Activated naive CD8-positive, alpha-beta T cell (primary cell): ENCODE results near the gene STAT5A.
A peak's percentile ranks its signal among the peaks of the same experiment; 100 is the strongest.
"Not testable (repeated sequence)": the region's sequence is repeated elsewhere in the genome, so short reads cannot be mapped to it uniquely, and the experiment has no call there.

Experiments used
- H3K27ac Mint-ChIP-seq: one replicate; pipeline ENCODE4 v1.8.0; 2021; ENCODE audit warnings: mixed read lengths
- H3K27me3 Mint-ChIP-seq: one replicate; pipeline ENCODE4 v1.8.0; 2021; ENCODE audit warnings: mixed read lengths
- H3K36me3 Mint-ChIP-seq: one replicate; pipeline ENCODE4 v1.8.0; 2021; ENCODE audit warnings: mixed read lengths
- H3K4me1 Mint-ChIP-seq: one replicate; pipeline ENCODE4 v1.8.0; 2021; ENCODE audit warnings: low read depth, mixed read lengths
- H3K4me3 Mint-ChIP-seq: one replicate; pipeline ENCODE4 v1.8.0; 2021; ENCODE audit warnings: mild to moderate bottlenecking, mixed read lengths
- H3K9me3 Mint-ChIP-seq: one replicate; pipeline ENCODE4 v1.8.0; 2021; ENCODE audit warnings: low read depth, mixed read lengths

The STAT5A gene

GRCh38 chr17:42304187-42305030, 16.1 kb downstream of the STAT5A start:
- H3K27me3 Mint-ChIP-seq: no peaks in the 10 kb centered on the region
- peak overlapping the region; percentile 34 for H3K27ac Mint-ChIP-seq
- peaks cover 27% of the 10 kb centered on the region for H3K4me1 Mint-ChIP-seq
- H3K4me3 Mint-ChIP-seq: no peak overlapping the region
- H3K36me3 Mint-ChIP-seq: peaks cover 11% of the 10 kb centered on the region
- no peaks in the 10 kb centered on the region for H3K9me3 Mint-ChIP-seq

- Mint-ChIP-seq H3K36me3 (peaks cover 11% of the 10 kb centered on the region), H3K4me1 (peaks cover 32% of the 10 kb centered on the region)
- H3K4me3 Mint-ChIP-seq, H3K9me3 Mint-ChIP-seq, H3K27me3 Mint-ChIP-seq, H3K27ac Mint-ChIP-seq: not testable (repeated sequence)
Measured at GRCh38 chr17:42305031-42305330, 16.7 kb downstream of the STAT5A start.

GRCh38 chr17:42305543-42306384, 17.5 kb downstream of the STAT5A start:
- Mint-ChIP-seq H3K27me3 (no peaks in the 10 kb centered on the region), H3K9me3 (no peaks in the 10 kb centered on the region), H3K36me3 (peaks cover 14% of the 10 kb centered on the region), H3K4me1 (peaks cover 40% of the 10 kb centered on the region), H3K27ac (peak overlapping the region; percentile 78), H3K4me3 (peak overlapping the region; percentile 22)

GRCh38 chr17:42306385-42306667, 18.0 kb downstream of the STAT5A start:
- Mint-ChIP-seq H3K27ac (peak overlapping the region; percentile 78), H3K4me1 (peaks cover 45% of the 10 kb centered on the region), H3K36me3 (peaks cover 16% of the 10 kb centered on the region), H3K27me3 (no peaks in the 10 kb centered on the region), H3K9me3 (no peaks in the 10 kb centered on the region), H3K4me3 (no peak overlapping the region)

- H3K4me1 Mint-ChIP-seq: peaks cover 48% of the 10 kb centered on the region
- no peaks in the 10 kb centered on the region for H3K9me3 Mint-ChIP-seq
- no peak overlapping the region for H3K4me3 Mint-ChIP-seq
- peaks cover 13% of the 10 kb centered on the region for H3K36me3 Mint-ChIP-seq
- no peaks in the 10 kb centered on the region for H3K27me3 Mint-ChIP-seq
- no peak overlapping the region for H3K27ac Mint-ChIP-seq
Measured at GRCh38 chr17:42307362-42307927, 19.1 kb downstream of the STAT5A start.

- H3K4me3 Mint-ChIP-seq: no peak overlapping the region
- peak overlapping the region; percentile 4 for H3K27ac Mint-ChIP-seq
- H3K36me3 Mint-ChIP-seq: peaks cover 10% of the 10 kb centered on the region
- H3K4me1 Mint-ChIP-seq: peaks cover 54% of the 10 kb centered on the region
- H3K9me3 Mint-ChIP-seq: no peaks in the 10 kb centered on the region
- H3K27me3 Mint-ChIP-seq: no peaks in the 10 kb centered on the region
Measured at GRCh38 chr17:42308446-42308845, 20.1 kb downstream of the STAT5A start.

GRCh38 chr17:42309142-42309541, 20.8 kb downstream of the STAT5A start:
- H3K27me3 Mint-ChIP-seq: no peaks in the 10 kb centered on the region
- no peaks in the 10 kb centered on the region for H3K9me3 Mint-ChIP-seq
- H3K27ac Mint-ChIP-seq: peak overlapping the region; percentile 94
- no peak overlapping the region for H3K4me3 Mint-ChIP-seq
- H3K4me1 Mint-ChIP-seq: peaks cover 58% of the 10 kb centered on the region
- peaks cover 8% of the 10 kb centered on the region for H3K36me3 Mint-ChIP-seq

- Mint-ChIP-seq H3K36me3 (peaks cover 5% of the 10 kb centered on the region), H3K9me3 (no peaks in the 10 kb centered on the region), H3K27ac (peak overlapping the region; percentile 94), H3K4me1 (peaks cover 61% of the 10 kb centered on the region), H3K27me3 (no peaks in the 10 kb centered on the region), H3K4me3 (peak overlapping the region; percentile 83)
Measured at GRCh38 chr17:42309986-42310786, 21.9 kb downstream of the STAT5A start.

GRCh38 chr17:42310787-42311215, 22.5 kb downstream of the STAT5A start:
- H3K4me3 Mint-ChIP-seq: peak overlapping the region; percentile 83
- H3K36me3 Mint-ChIP-seq: peaks cover 5% of the 10 kb centered on the region
- no peaks in the 10 kb centered on the region for H3K27me3 Mint-ChIP-seq
- H3K4me1 Mint-ChIP-seq: peaks cover 67% of the 10 kb centered on the region
- H3K9me3 Mint-ChIP-seq: no peaks in the 10 kb centered on the region
- peak overlapping the region; percentile 94 for H3K27ac Mint-ChIP-seq

- Mint-ChIP-seq H3K27me3 (no peaks in the 10 kb centered on the region), H3K27ac (peak overlapping the region; percentile 94), H3K9me3 (no peaks in the 10 kb centered on the region), H3K36me3 (peaks cover 5% of the 10 kb centered on the region), H3K4me1 (peaks cover 68% of the 10 kb centered on the region), H3K4me3 (peak overlapping the region; percentile 83)
Measured at GRCh38 chr17:42311240-42312034, 23.1 kb downstream of the STAT5A start.

- H3K27ac Mint-ChIP-seq: peak overlapping the region; percentile 94
- peaks cover 72% of the 10 kb centered on the region for H3K4me1 Mint-ChIP-seq
- peaks cover 5% of the 10 kb centered on the region for H3K36me3 Mint-ChIP-seq
- H3K4me3 Mint-ChIP-seq: peak overlapping the region; percentile 83
- H3K9me3 Mint-ChIP-seq: no peaks in the 10 kb centered on the region
- no peaks in the 10 kb centered on the region for H3K27me3 Mint-ChIP-seq
Measured at GRCh38 chr17:42312035-42312284, 23.7 kb downstream of the STAT5A start.

- Mint-ChIP-seq H3K9me3 (no peaks in the 10 kb centered on the region), H3K4me3 (peak overlapping the region; percentile 83), H3K36me3 (peaks cover 5% of the 10 kb centered on the region), H3K27me3 (no peaks in the 10 kb centered on the region), H3K27ac (peak overlapping the region; percentile 94), H3K4me1 (peaks cover 76% of the 10 kb centered on the region)
Measured at GRCh38 chr17:42312285-42313130, 24.2 kb downstream of the STAT5A start.

GRCh38 chr17:42313389-42313772, 25.1 kb downstream of the STAT5A start:
- H3K27me3 Mint-ChIP-seq: no peaks in the 10 kb centered on the region
- H3K4me3 Mint-ChIP-seq: peak overlapping the region; percentile 51
- peaks cover 78% of the 10 kb centered on the region for H3K4me1 Mint-ChIP-seq
- H3K9me3 Mint-ChIP-seq: no peaks in the 10 kb centered on the region
- peak overlapping the region; percentile 89 for H3K27ac Mint-ChIP-seq
- H3K36me3 Mint-ChIP-seq: peaks cover 5% of the 10 kb centered on the region
